ENCODE measurements around the gene TAF1. TPM values are rescaled to one million over a fixed set of nuclear protein-coding genes. Genes with fewer than 3 reads are reported as not detected.
"Not testable (repeated sequence)": the region's sequence is repeated elsewhere in the genome, so short reads cannot be mapped to it uniquely, and the experiment has no call there.

Gene TAF1
- polyA plus RNA-seq, 1 of the 3 experiments (the other 2 are of a cell fraction) = 25.0 TPM

- TF ChIP-seq ZBTB33 (IDR thresholded peaks at IDR 0.05; ENCODE audit: borderline replicate concordance, low read depth) = no peak
- TF ChIP-seq RAD21 (IDR thresholded peaks at IDR 0.05; ENCODE audit: low read length) = no peak
- TF ChIP-seq GATA2 (CRISPR knock-in tag; IDR thresholded peaks at IDR 0.05) = no peak
- no peak for TF ChIP-seq TEAD4 (IDR thresholded peaks at IDR 0.05; ENCODE audit: borderline replicate concordance, insufficient read depth)
- TF ChIP-seq SMC3 (IDR thresholded peaks at IDR 0.05; ENCODE audit: low read depth, low read length) = no peak
- TF ChIP-seq GABPA (IDR thresholded peaks at IDR 0.05; ENCODE audit: low read depth) = no peak
- no peak for TF ChIP-seq REST (IDR thresholded peaks at IDR 0.05; ENCODE audit: low read depth, low read length)
- TF ChIP-seq NRF1 (IDR thresholded peaks at IDR 0.05; ENCODE audit: low read depth, low read length) = no peak
- TF ChIP-seq YY1 (IDR thresholded peaks at IDR 0.05; ENCODE audit: low read depth) = no peak
- TF ChIP-seq FOXM1 (IDR thresholded peaks at IDR 0.05; ENCODE audit: low read depth) = no peak
Measured at GRCh38 chrX:71493111-71493613, 127.0 kb downstream of the TAF1 start (continued).

GRCh38 chrX:71495979-71496378 lies 129.8 kb downstream of the TAF1 start:
- H4K20me1 ChIP-seq (ENCODE audit: insufficient read depth); H3K4me1 ChIP-seq (ENCODE audit: control insufficient read depth in 1 of 2, insufficient read depth in 2 of 2, low read depth in 1 of 2, low read length in 1 of 2); H3K9ac ChIP-seq; H3K79me2 ChIP-seq (ENCODE audit: insufficient read depth); DNase-seq; CTCF ChIA-PET; H3K27me3 ChIP-seq (ENCODE audit: insufficient read depth); H3K36me3 ChIP-seq (replicated peaks in 1 of 2; ENCODE audit: control insufficient read depth in 1 of 2, insufficient read depth in 2 of 2, low read length in 1 of 2); H2AFZ ChIP-seq (ENCODE audit: low read depth); H3K9me2 ChIP-seq; POLR2A ChIA-PET; H3K27ac ChIP-seq (ENCODE audit: low read depth in 2 of 2, low read length in 1 of 2); H3K4me3 ChIP-seq (ENCODE audit: low read depth in 2 of 2, low read length in 1 of 2); H3K4me2 ChIP-seq; H3F3A ChIP-seq (replicated peaks; ENCODE audit: insufficient read depth); H3K9me3 ChIP-seq: not testable (repeated sequence)
- WGBS (ENCODE audit: low lambda C conversion rate) = 53% methylated on average over 3 of the region's 3 CpGs

- CTCF ChIA-PET = no interaction called here
- TF ChIP-seq SIN3A (IDR thresholded peaks at IDR 0.05; ENCODE audit: borderline replicate concordance, low read depth, low read length) (no peak), YY1 (IDR thresholded peaks at IDR 0.05; ENCODE audit: low read depth) (no peak), REST (IDR thresholded peaks at IDR 0.05; ENCODE audit: low read depth, low read length) (no peak), TAF1 (IDR thresholded peaks at IDR 0.05; ENCODE audit: borderline replicate concordance, low read depth, low read length) (no peak), ELF1 (IDR thresholded peaks at IDR 0.05) (no peak), MAX (IDR thresholded peaks at IDR 0.05; ENCODE audit: low read depth) (no peak), CTCF (IDR thresholded peaks at IDR 0.05) (no peak)
Measured at GRCh38 chrX:71496476-71496875, 130.3 kb downstream of the TAF1 start.

More at GRCh38 chrX:71496476-71496875, 130.3 kb downstream of the TAF1 start:
- 36% methylated on average over 3 of the region's 3 CpGs for WGBS (ENCODE audit: low lambda C conversion rate)
- DNase-seq = no peak
- Histone ChIP-seq H3K27ac (ENCODE audit: low read depth in 2 of 2, low read length in 1 of 2) (no peak overlapping the region), H3F3A (replicated peaks; ENCODE audit: insufficient read depth) (no peaks in the 10 kb centered on the region), H4K20me1 (ENCODE audit: insufficient read depth) (no peaks in the 10 kb centered on the region), H3K4me3 (ENCODE audit: low read depth in 2 of 2, low read length in 1 of 2) (no peak overlapping the region), H2AFZ (ENCODE audit: low read depth) (no peak overlapping the region), H3K4me2 (no peak overlapping the region), H3K36me3 (replicated peaks in 1 of 2; ENCODE audit: control insufficient read depth in 1 of 2, insufficient read depth in 2 of 2, low read length in 1 of 2) (no peaks in the 10 kb centered on the region), H3K9me3 (no peaks in the 10 kb centered on the region), H3K9ac (no peak overlapping the region), H3K27me3 (ENCODE audit: insufficient read depth) (no peaks in the 10 kb centered on the region; the same call in 1 of the 2 replicates), H3K9me2 (no peaks in the 10 kb centered on the region), H3K79me2 (ENCODE audit: insufficient read depth) (no peaks in the 10 kb centered on the region), H3K4me1 (ENCODE audit: control insufficient read depth in 1 of 2, insufficient read depth in 2 of 2, low read depth in 1 of 2, low read length in 1 of 2) (no peaks in the 10 kb centered on the region)
- POLR2A ChIA-PET = no interaction called here
